Heart left ventricle (tissue), 16 donors: ENCODE data around the gene NARS2. TPM values are rescaled to one million over a fixed set of nuclear protein-coding genes. Genes with fewer than 3 reads are reported as not detected.
A peak's percentile ranks its signal among the peaks of the same experiment; 100 is the strongest.

ENCODE experiments used
- ATAC-seq, 4 donors: fragments of 200-7000 bp; cut with Tn5 transposase; one replicate each; pipeline ENCODE4 v1.9.1; 2020 to 2022; ENCODE audit warnings: moderate library complexity in 4 of 4, mild to moderate bottlenecking in 3 of 4, moderate number of reproducible peaks in 1 of 4
- DNase-seq, 5 donors: peaks; one replicate each; pipeline ENCODE4 v3.0.0-alpha.2; 2020
- H3K27ac ChIP-seq, 12 donors: fragments of 200-600 bp; sonication (generic) in 4 of 12; one replicate each; pipeline versions ENCODE4 v1.5.0 to v1.8.0; 2016 to 2022; ENCODE audit warnings: mild to moderate bottlenecking in 2 of 12
- H3K27me3 ChIP-seq, 9 donors: fragments of 200-600 bp; sonication (generic) in 2 of 9; one replicate each; pipeline versions ENCODE4 v1.5.1 to v1.8.0; 2016 to 2022; ENCODE audit warnings: mild to moderate bottlenecking in 3 of 9
- H3K36me3 ChIP-seq, 9 donors: fragments of 200-600 bp; sonication (generic) in 2 of 9; one replicate each; pipeline versions ENCODE4 v1.5.0 to v1.8.0; 2018 to 2022; ENCODE audit warnings: mild to moderate bottlenecking in 2 of 9
- H3K4me1 ChIP-seq, 12 donors: fragments of 200-600 bp; sonication (generic) in 4 of 12; one replicate each; pipeline versions ENCODE4 v1.5.0 to v1.8.0; 2016 to 2022; ENCODE audit warnings: mild to moderate bottlenecking in 3 of 12
- H3K4me3 ChIP-seq, 12 donors: fragments of 200-600 bp; sonication (generic) in 4 of 12; one replicate each; pipeline versions ENCODE4 v1.5.0 to v1.8.0; 2017 to 2022; ENCODE audit warnings: mild to moderate bottlenecking in 9 of 12, moderate library complexity in 4 of 12
- H3K9me3 ChIP-seq, 12 donors: fragments of 200-600 bp; sonication (generic) in 4 of 12; one replicate each; pipeline versions ENCODE4 v1.5.0 to v1.8.0; 2016 to 2022; ENCODE audit warnings: mild to moderate bottlenecking in 1 of 12
- POLR2A ChIP-seq, 2 donors: fragments of 450-650 bp; IDR thresholded peaks; one replicate each; pipeline ENCODE4 v1.6.1; 2017; ENCODE audit warnings: antibody characterized with exemption in 2 of 2, mild to moderate bottlenecking in 2 of 2, moderate library complexity in 2 of 2
- WGBS, 4 donors: extraction: QIAGEN DNeasy Blood & Tissue Kit in 2 of 4; methylation state at CpG; one replicate each; pipeline versions ENCODE4 v1.1.5 to v1.1.7; 2013 to 2018; 5-methylcytosine and 5-hydroxymethylcytosine counted together
- intact Hi-C, 10 donors: fragments of 100-400 bp; cut with DNase I; formaldehyde crosslinking; loops; one replicate each; pipeline versions ENCODE4 v1.11.1 to v1.14.2; 2022
- polyA plus RNA-seq, 2 donors: library from polyadenylated mRNA; stranded (reverse); fragments of 200-250 nt; gene quantifications; one replicate each; pipeline ENCODE4 v1.2.3, GENCODE V29; 2013
- total RNA-seq, 9 donors: library from RNA; depleted of rRNA in 2 of 9; stranded (reverse); fragments of >200 nt in 2 of 9; fragmentation: NEBNext Ultra II Directional in 3 of 9; extraction: Animal tissue kit (Norgen Biotek cat#: 25700) in 3 of 9; gene quantifications; one replicate each; pipeline versions ENCODE4 v1.1.0 to v1.2.4, GENCODE V29; 2016 to 2023
- TF ChIP-seq, protein P1 (sequence below), 12 donors: fragments of 200-600 bp; sonication (generic) in 4 of 12; IDR thresholded peaks; one replicate each; pipeline versions ENCODE4 v1.5.0 to v1.8.0; 2018 to 2022; ENCODE audit warnings: antibody characterized with exemption in 12 of 12, mild to moderate bottlenecking in 5 of 12
- donor health status: ischemic (EF 13 %, LVEDD 7.1; RV severe dilation, severe dysfunction).
- donor health status: healthy with polysubstance abuse.
- donor health status: DM: no; HTN: yes; CAD: no.
- donor health status: DM: no; HTN: no; CAD: no.
- donor health status: ischemic (EF 25% LVEDD 6.9; RV normal size, moderate dysfunction).
- donor health status: ischemic (EF 25% LVEDD 5.7; RV mildly dilated, moderate dysfunction).
- donor health status: healthy.
- donor health status: DM: yes; HTN: yes; CAD: no.
- donor health status: ischemic (EF 35%, LVEDD 5.7; RV mildly dilated, moderate dysfunction).
- donor health status: nonischemic (EF 11% LVEDD 7.7; RV severe dilation, severe dysfunction).
- donor health status: DM: yes; HTN: yes; CAD: no.
- donor health status: PGD.
- donor health status: ischemic (EF 29% LVEDD 5.4; RV normal size, mild dysfunction).
- donor health status: nonischemic (EF 23%, LVEDD 6.1; RV moderate dilation, normal function).

NARS2 gene
- total and polyA plus RNA-seq, 11 donors, result 9.9 to 23.2 (median 15.8) TPM

DNA sequence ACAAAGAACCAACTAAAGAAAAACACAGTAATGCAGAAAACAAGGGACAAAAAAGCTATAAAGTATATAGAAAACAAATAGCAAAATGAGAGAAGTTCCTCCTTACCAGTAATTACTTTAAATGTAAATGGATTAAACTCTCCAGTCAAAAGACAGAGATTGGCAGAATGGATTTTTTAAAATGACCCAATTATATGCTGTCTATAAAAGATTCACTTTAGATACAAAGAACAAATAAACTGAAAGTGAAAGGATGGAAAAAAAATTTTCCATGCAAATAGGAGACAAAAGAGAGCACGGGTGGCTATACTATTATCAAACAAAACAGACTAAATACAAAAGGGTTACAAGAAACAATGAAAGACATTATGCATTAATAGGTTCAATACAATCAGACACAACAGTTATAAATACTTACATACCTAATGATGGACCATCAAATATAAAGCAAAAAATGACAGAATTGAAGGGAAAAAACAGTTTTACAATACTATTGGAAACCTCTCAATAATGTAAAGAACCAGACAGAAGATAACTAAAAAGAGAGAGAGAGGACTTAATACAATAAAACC is 64.6 kb downstream of the NARS2 start:
- intact Hi-C loops, result no loop called here
- Histone ChIP-seq H3K9me3 (peaks cover 0 to 19% (median 10%) of the 10 kb centered on the region in 12 donors), H3K4me1 (peaks cover 0 to 7% (median 0%) of the 10 kb centered on the region in 12 donors), H3K4me3 (no peak overlapping the region), H3K27ac (no peak overlapping the region), H3K27me3 (no peaks in the 10 kb centered on the region), H3K36me3 (no peaks in the 10 kb centered on the region)
- ATAC-seq (no peak), DNase-seq (no peak)
- WGBS, 4 donors, result 80 to 82% (median 82%) methylated on average over 1 of the region's 1 CpG
- no peak for TF ChIP-seq POLR2A (IDR thresholded peaks at IDR 0.05)
- TF ChIP-seq, protein P1, sequence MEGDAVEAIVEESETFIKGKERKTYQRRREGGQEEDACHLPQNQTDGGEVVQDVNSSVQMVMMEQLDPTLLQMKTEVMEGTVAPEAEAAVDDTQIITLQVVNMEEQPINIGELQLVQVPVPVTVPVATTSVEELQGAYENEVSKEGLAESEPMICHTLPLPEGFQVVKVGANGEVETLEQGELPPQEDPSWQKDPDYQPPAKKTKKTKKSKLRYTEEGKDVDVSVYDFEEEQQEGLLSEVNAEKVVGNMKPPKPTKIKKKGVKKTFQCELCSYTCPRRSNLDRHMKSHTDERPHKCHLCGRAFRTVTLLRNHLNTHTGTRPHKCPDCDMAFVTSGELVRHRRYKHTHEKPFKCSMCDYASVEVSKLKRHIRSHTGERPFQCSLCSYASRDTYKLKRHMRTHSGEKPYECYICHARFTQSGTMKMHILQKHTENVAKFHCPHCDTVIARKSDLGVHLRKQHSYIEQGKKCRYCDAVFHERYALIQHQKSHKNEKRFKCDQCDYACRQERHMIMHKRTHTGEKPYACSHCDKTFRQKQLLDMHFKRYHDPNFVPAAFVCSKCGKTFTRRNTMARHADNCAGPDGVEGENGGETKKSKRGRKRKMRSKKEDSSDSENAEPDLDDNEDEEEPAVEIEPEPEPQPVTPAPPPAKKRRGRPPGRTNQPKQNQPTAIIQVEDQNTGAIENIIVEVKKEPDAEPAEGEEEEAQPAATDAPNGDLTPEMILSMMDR (IDR thresholded peaks at IDR 0.05), result no peak

DNA sequence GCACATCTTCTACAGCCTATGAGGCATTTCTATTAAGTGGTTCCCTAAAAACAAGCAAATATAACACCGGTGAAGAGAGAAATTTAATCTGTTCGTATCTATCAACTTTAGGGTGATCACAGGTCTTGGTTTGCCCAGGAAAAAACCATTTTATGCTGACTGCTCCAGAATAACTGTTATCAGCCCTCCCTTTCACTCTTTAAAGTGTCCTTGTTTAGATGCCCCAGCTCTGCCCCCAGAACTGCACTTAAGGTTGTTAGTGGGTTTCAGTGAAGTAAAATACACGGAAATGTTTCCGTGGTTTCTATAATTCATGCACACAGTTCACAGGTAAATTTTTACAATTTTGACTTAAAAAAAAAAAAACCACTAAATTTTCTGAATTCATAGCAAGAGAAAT is 70.0 kb downstream of the NARS2 start:
- TF ChIP-seq, protein P1 (IDR thresholded peaks at IDR 0.05), result no peak
- TF ChIP-seq POLR2A (IDR thresholded peaks at IDR 0.05), result no peak
- Histone ChIP-seq H3K27me3 (no peaks in the 10 kb centered on the region), H3K27ac (no peak overlapping the region), H3K4me3 (no peak overlapping the region), H3K4me1 (peaks cover 0 to 5% (median 0%) of the 10 kb centered on the region in 12 donors), H3K36me3 (no peaks in the 10 kb centered on the region), H3K9me3 (peaks cover 0 to 6% (median 0%) of the 10 kb centered on the region in 12 donors)
- intact Hi-C loops, result no loop called here
- ATAC-seq, result no peak
- WGBS, 4 donors, result 89 to 97% (median 93%) methylated on average over 4 of the region's 4 CpGs
- no peak for DNase-seq

DNA sequence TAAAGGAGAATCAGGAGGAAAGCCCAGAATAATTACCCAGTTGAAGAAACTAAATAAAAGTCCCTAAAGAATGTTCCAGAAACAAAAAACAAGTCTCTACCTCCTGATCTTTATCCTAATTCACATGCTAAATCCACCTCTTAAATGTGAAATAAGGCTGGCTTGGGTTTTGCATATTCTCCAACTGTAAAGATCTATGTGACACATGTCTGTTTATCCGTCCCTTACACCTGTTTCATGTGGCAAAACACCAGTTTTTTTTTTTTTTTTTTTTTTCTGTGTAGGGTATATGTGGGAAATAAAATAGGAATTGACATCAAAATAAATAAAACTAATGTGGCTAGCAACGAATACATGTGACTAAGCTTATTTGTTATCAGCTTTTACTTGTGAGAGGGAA is 70.5 kb downstream of the NARS2 start:
- ATAC-seq (no peak), DNase-seq (no peak)
- WGBS, 4 donors, result 64 to 68% (median 66%) methylated on average over 2 of the region's 2 CpGs
- Histone ChIP-seq H3K27me3 (no peaks in the 10 kb centered on the region), H3K4me1 (peaks cover 0 to 5% (median 0%) of the 10 kb centered on the region in 12 donors), H3K36me3 (no peaks in the 10 kb centered on the region), H3K27ac (no peak overlapping the region), H3K9me3 (peaks cover 0 to under 1% (median 0%) of the 10 kb centered on the region in 12 donors), H3K4me3 (no peak overlapping the region)
- intact Hi-C loops, result no loop called here
- TF ChIP-seq POLR2A (IDR thresholded peaks at IDR 0.05), result no peak
- TF ChIP-seq, protein P1 (IDR thresholded peaks at IDR 0.05), result no peak

DNA sequence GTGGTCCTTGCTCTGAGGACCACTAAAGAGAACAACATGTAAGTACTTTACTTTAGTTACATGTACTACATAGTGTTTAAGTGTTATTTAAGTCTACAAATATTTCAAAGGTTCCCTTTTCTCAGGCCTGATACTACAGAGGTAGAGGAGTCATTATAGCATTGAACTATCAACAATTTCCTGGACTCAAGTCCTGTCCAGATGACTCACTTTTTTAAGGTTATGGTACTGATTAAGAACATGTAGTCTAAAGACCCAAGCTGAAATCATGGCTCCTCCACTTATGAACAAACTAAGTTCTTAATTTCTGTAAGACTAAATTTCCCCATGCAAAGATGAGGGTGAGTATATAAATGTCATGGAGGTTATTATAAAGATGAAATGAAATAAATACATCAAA is 74.7 kb downstream of the NARS2 start:
- Histone ChIP-seq H3K36me3 (no peaks in the 10 kb centered on the region), H3K27ac (no peak overlapping the region), H3K27me3 (no peaks in the 10 kb centered on the region), H3K9me3 (no peaks in the 10 kb centered on the region), H3K4me3 (no peak overlapping the region), H3K4me1 (peaks cover 0 to 17% (median 7%) of the 10 kb centered on the region in 12 donors)
- no peak for DNase-seq
- no peak for TF ChIP-seq POLR2A (IDR thresholded peaks at IDR 0.05)
- intact Hi-C loops, result no loop called here
- ATAC-seq, result no peak

DNA sequence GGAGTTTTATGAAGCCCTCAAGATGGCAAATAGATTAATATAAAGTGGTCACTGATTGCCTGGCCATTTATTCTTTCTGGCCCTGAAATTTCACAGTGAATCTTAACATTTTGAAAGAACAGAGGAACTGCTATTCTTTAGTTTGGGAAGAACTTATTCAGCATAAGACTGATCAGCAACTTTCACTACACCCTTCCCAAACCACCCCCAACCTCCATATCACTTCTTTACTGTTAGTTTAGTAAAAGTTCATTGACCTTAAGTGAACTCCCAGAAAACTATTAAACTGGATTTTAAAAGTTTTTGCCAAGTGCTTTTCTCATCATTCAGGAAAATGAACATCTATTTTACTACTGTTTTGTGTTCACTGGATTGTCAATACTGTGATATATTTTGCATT is 77.4 kb downstream of the NARS2 start:
- no peak overlapping the region for H3K4me3 ChIP-seq
- H3K9me3 ChIP-seq, result no peaks in the 10 kb centered on the region
- no peak for ATAC-seq
- TF ChIP-seq, protein P1 (IDR thresholded peaks at IDR 0.05), result no peak
- no peak for TF ChIP-seq POLR2A (IDR thresholded peaks at IDR 0.05)
- DNase-seq, result no peak
- H3K4me1 ChIP-seq, result peaks cover 0 to 17% (median 7%) of the 10 kb centered on the region in 12 donors
- peaks cover 0 to 1% (median 0%) of the 10 kb centered on the region in 9 donors for H3K36me3 ChIP-seq
- H3K27ac ChIP-seq, result peak overlapping the region in 1 of 12 donors; percentile 1
- intact Hi-C loops, result no loop called here
- H3K27me3 ChIP-seq, result no peaks in the 10 kb centered on the region
